K562 (cell line): Measurements from ENCODE around the gene SEPTIN12.

ENCODE experiments used
- U2AF1 ChIP-seq: fragments of 200-400 bp; formaldehyde crosslinking; optimal IDR thresholded peaks from 2 replicates; pipeline ENCODE3; 2017; ENCODE audit warnings: mild to moderate bottlenecking, low read depth, low read length, moderate library complexity
- TF ChIP-seq, protein P1 (sequence below), 3 experiments: IDR thresholded peaks in 2 of 3; conservative IDR thresholded peaks in 1 of 3; 2 replicates each; pipeline ENCODE4 v1.5.1; 2011 to 2012; ENCODE audit warnings: low read length in 3 of 3, mild to moderate bottlenecking in 3 of 3, control low read depth in 2 of 3, improper control_type of control experiment in 1 of 3, inconsistent platforms in 1 of 3, low read depth in 1 of 3, mixed read lengths in 1 of 3, moderate library complexity in 1 of 3; ENCODE audit not compliant: insufficient read depth in 2 of 3

DNA sequence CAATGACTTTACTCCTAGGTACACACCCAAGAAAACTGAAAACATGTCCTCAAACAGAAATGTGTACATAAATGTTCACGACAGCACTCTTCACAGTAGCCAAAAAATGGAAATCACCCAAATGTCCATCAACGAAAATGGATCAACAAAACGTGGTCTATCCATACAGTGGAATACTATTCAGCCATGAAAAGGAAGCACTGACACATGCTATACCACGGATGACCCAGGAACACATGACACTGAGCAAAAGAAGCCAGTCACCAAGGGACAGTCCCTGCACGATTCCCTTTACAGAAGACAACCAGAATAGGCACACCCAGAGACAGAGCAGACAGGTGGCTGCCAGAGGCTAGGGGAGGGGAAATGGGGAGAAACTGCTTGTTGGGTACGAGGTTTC, 32.5 kb downstream of the SEPTIN12 start:
- TF ChIP-seq U2AF1, result no peak
- TF ChIP-seq, protein P1, sequence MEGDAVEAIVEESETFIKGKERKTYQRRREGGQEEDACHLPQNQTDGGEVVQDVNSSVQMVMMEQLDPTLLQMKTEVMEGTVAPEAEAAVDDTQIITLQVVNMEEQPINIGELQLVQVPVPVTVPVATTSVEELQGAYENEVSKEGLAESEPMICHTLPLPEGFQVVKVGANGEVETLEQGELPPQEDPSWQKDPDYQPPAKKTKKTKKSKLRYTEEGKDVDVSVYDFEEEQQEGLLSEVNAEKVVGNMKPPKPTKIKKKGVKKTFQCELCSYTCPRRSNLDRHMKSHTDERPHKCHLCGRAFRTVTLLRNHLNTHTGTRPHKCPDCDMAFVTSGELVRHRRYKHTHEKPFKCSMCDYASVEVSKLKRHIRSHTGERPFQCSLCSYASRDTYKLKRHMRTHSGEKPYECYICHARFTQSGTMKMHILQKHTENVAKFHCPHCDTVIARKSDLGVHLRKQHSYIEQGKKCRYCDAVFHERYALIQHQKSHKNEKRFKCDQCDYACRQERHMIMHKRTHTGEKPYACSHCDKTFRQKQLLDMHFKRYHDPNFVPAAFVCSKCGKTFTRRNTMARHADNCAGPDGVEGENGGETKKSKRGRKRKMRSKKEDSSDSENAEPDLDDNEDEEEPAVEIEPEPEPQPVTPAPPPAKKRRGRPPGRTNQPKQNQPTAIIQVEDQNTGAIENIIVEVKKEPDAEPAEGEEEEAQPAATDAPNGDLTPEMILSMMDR (IDR thresholded peaks at IDR 0.05 in 2 of 3, conservative IDR thresholded peaks at IDR 0.05 in 1 of 3; ENCODE audit: insufficient read depth in 2 of 3, low read depth in 1 of 3, low read length in 3 of 3), result no peak
